CD4-positive, alpha-beta T cell treated with Interleukin-6 at 100 ng/mL for 8 hours (primary cell): ENCODE data around the gene CREBL2.
"Not testable (repeated sequence)": the region's sequence is repeated elsewhere in the genome, so short reads cannot be mapped to it uniquely, and the experiment has no call there.

ENCODE experiments used
- DNase-seq: peaks from one replicate; pipeline ENCODE4 v3.0.0-alpha.2; 2020; ENCODE audit warnings: mixed read lengths, low spot score

The CREBL2 gene

GRCh38 chr12:12611512-12612306, at the start of gene CREBL2:
CREBL2 (plus strand) TSS chr12:12611876; CDS start chr12:12612173, 297 bp downstream.
- peak; percentile 81 for DNase-seq

- peak; percentile 4 for DNase-seq
Measured at GRCh38 chr12:12562016-12562483, 49.6 kb upstream of the CREBL2 start.

- DNase-seq = peak; percentile 80
Measured at GRCh38 chr12:12562585-12563261, 49.0 kb upstream of the CREBL2 start, which contains the start of gene DUSP16. DUSP16 (minus strand) TSS chr12:12562863; CDS start chr12:12521098, 41,765 bp downstream.

- no peak for DNase-seq
Measured at GRCh38 chr12:12563290-12563928, 48.3 kb upstream of the CREBL2 start.

- no peak for DNase-seq
Measured at GRCh38 chr12:12564911-12565310, 46.8 kb upstream of the CREBL2 start.

GRCh38 chr12:12565971-12566370, 45.7 kb upstream of the CREBL2 start:
- not testable (repeated sequence) for DNase-seq

- no peak for DNase-seq
Measured at GRCh38 chr12:12572659-12573058, 39.0 kb upstream of the CREBL2 start.

- no peak for DNase-seq
Measured at GRCh38 chr12:12577786-12578185, 33.9 kb upstream of the CREBL2 start.

- not testable (repeated sequence) for DNase-seq
Measured at GRCh38 chr12:12580716-12581115, 31.0 kb upstream of the CREBL2 start.

GRCh38 chr12:12582193-12582881, 29.3 kb upstream of the CREBL2 start:
- no peak for DNase-seq

GRCh38 chr12:12582895-12583303, 28.8 kb upstream of the CREBL2 start:
- DNase-seq = no peak

GRCh38 chr12:12583510-12584178, 28.0 kb upstream of the CREBL2 start:
- no peak for DNase-seq

GRCh38 chr12:12585115-12585863, 26.4 kb upstream of the CREBL2 start:
- DNase-seq = no peak

GRCh38 chr12:12586879-12587675, 24.6 kb upstream of the CREBL2 start:
- no peak for DNase-seq

- DNase-seq = no peak
Measured at GRCh38 chr12:12587878-12588277, 23.8 kb upstream of the CREBL2 start.

GRCh38 chr12:12588436-12588835, 23.2 kb upstream of the CREBL2 start:
- not testable (repeated sequence) for DNase-seq

- no peak for DNase-seq
Measured at GRCh38 chr12:12590961-12591360, 20.7 kb upstream of the CREBL2 start.

- DNase-seq = no peak
Measured at GRCh38 chr12:12592930-12593329, 18.7 kb upstream of the CREBL2 start.

- DNase-seq = not testable (repeated sequence)
Measured at GRCh38 chr12:12595929-12596328, 15.7 kb upstream of the CREBL2 start.

GRCh38 chr12:12596598-12596997, 15.1 kb upstream of the CREBL2 start:
- not testable (repeated sequence) for DNase-seq
